Activated CD8-positive, alpha-beta memory T cell treated with anti-CD3 and anti-CD28 coated beads for 1 hour (primary cell): ENCODE measurements around the gene PLCG2.

Experiments
- DNase-seq, 2 donors: peaks; one replicate each; pipeline ENCODE4 v3.0.0-alpha.2; 2020; ENCODE audit warnings: low read depth in 1 of 2; ENCODE audit errors: extremely low read depth in 1 of 2

Gene PLCG2

GRCh38 chr16:81902025-81902424 is 122.9 kb downstream of the PLCG2 start:
- DNase-seq = no peak

GRCh38 chr16:81904320-81904719 is 125.2 kb downstream of the PLCG2 start:
- DNase-seq = no peak

- no peak for DNase-seq
Measured at GRCh38 chr16:81905277-81905676, 126.2 kb downstream of the PLCG2 start.

- no peak for DNase-seq
Measured at GRCh38 chr16:81907681-81908080, 128.6 kb downstream of the PLCG2 start.

- DNase-seq = no peak
Measured at GRCh38 chr16:81908466-81909262, 129.6 kb downstream of the PLCG2 start.

GRCh38 chr16:81910366-81910885 is 131.3 kb downstream of the PLCG2 start:
- DNase-seq = no peak

GRCh38 chr16:81912395-81912794 is 133.3 kb downstream of the PLCG2 start:
- DNase-seq = no peak

GRCh38 chr16:81913222-81913621 is 134.1 kb downstream of the PLCG2 start:
- no peak for DNase-seq

GRCh38 chr16:81917375-81917774 is 138.3 kb downstream of the PLCG2 start:
- DNase-seq = no peak

GRCh38 chr16:81918927-81919326 is 139.8 kb downstream of the PLCG2 start:
- no peak for DNase-seq

- DNase-seq = no peak
Measured at GRCh38 chr16:81920498-81920897, 141.4 kb downstream of the PLCG2 start.

- no peak for DNase-seq
Measured at GRCh38 chr16:81921085-81921814, 142.2 kb downstream of the PLCG2 start.

- DNase-seq = no peak
Measured at GRCh38 chr16:81921843-81922584, 142.9 kb downstream of the PLCG2 start.

- no peak for DNase-seq
Measured at GRCh38 chr16:81923296-81923695, 144.2 kb downstream of the PLCG2 start.

- no peak for DNase-seq
Measured at GRCh38 chr16:81925016-81925415, 145.9 kb downstream of the PLCG2 start.

- DNase-seq = no peak
Measured at GRCh38 chr16:81926036-81926435, 146.9 kb downstream of the PLCG2 start.

- no peak for DNase-seq
Measured at GRCh38 chr16:81927561-81928185, 148.6 kb downstream of the PLCG2 start.

GRCh38 chr16:81928271-81928918 is 149.3 kb downstream of the PLCG2 start:
- no peak for DNase-seq

- DNase-seq = no peak
Measured at GRCh38 chr16:81928975-81929374, 149.9 kb downstream of the PLCG2 start.

GRCh38 chr16:81929841-81930240 is 150.8 kb downstream of the PLCG2 start:
- no peak for DNase-seq
